Endodermal cell (in vitro differentiated cells): Measurements from ENCODE around the gene GPHA2. TPM values are rescaled to one million over a fixed set of nuclear protein-coding genes. Genes with fewer than 3 reads are reported as not detected.

Source experiments
- DNase-seq: peaks from one replicate; pipeline ENCODE4 v3.0.0-alpha.2; 2017
- H3K27ac ChIP-seq: 2 replicates; pipeline ENCODE4 v1.5.1; 2013; ENCODE audit warnings: mild to moderate bottlenecking, low read depth, low read length, moderate library complexity
- H3K27me3 ChIP-seq: 2 replicates; pipeline ENCODE4 v1.6.1; 2013; ENCODE audit warnings: mild to moderate bottlenecking, low read length, moderate library complexity; ENCODE audit not compliant: insufficient read depth, control insufficient read depth, poor library complexity, severe bottlenecking
- H3K36me3 ChIP-seq: 2 replicates; pipeline ENCODE4 v1.7.0; 2013; ENCODE audit warnings: mild to moderate bottlenecking, low read length, moderate library complexity; ENCODE audit not compliant: control insufficient read depth, insufficient read depth
- H3K4me1 ChIP-seq: one replicate; pipeline ENCODE4 v1.7.0; 2013; ENCODE audit warnings: low read length; ENCODE audit not compliant: control insufficient read depth, insufficient read depth
- H3K4me3 ChIP-seq: 2 replicates; pipeline ENCODE4 v1.5.1; 2013; ENCODE audit warnings: mild to moderate bottlenecking, low read length, moderate library complexity
- H3K9ac ChIP-seq: 2 replicates; pipeline ENCODE4 v1.6.1; 2013; ENCODE audit warnings: mild to moderate bottlenecking, low read length, moderate library complexity; ENCODE audit not compliant: poor library complexity, severe bottlenecking; ENCODE audit errors: extremely low read depth
- H3K9me3 ChIP-seq: 2 replicates; pipeline ENCODE4 v1.6.1; 2013; ENCODE audit warnings: mild to moderate bottlenecking, low read length, moderate library complexity; ENCODE audit not compliant: control insufficient read depth
- H3K27ac Mint-ChIP-seq: 2 replicates; pipeline ENCODE4 v1.8.0; 2020; ENCODE audit warnings: mixed read lengths
- H3K27me3 Mint-ChIP-seq: 2 replicates; pipeline ENCODE4 v1.8.0; 2021; ENCODE audit warnings: mild to moderate bottlenecking, mixed read lengths; ENCODE audit not compliant: insufficient read depth
- H3K36me3 Mint-ChIP-seq: 2 replicates; pipeline ENCODE4 v1.8.0; 2020; ENCODE audit warnings: low read depth, mixed read lengths
- H3K4me1 Mint-ChIP-seq: 2 replicates; pipeline ENCODE4 v1.8.0; 2020; ENCODE audit warnings: mixed read lengths
- H3K4me3 Mint-ChIP-seq: 2 replicates; pipeline ENCODE4 v1.8.0; 2020; ENCODE audit warnings: mild to moderate bottlenecking, moderate library complexity, mixed read lengths
- H3K9me3 Mint-ChIP-seq: 2 replicates; pipeline ENCODE4 v1.8.0; 2020; ENCODE audit warnings: mild to moderate bottlenecking, mixed read lengths
- WGBS, 2 experiments: methylation state at CpG; one replicate each; pipeline versions ENCODE4 v1.1.5 to v1.1.7; 2013; ENCODE audit warnings: missing lambda C conversion rate in 2 of 2, mixed read lengths in 1 of 2; ENCODE audit not compliant: insufficient coverage in 1 of 2, insufficient read length in 1 of 2; 5-methylcytosine and 5-hydroxymethylcytosine counted together
- total RNA-seq, 2 donors: library from RNA; stranded (reverse); fragmentation: NEBNext Ultra II Directional in 1 of 2; extraction: Animal tissue kit (Norgen Biotek cat#: 25700) in 1 of 2; gene quantifications; 2 replicates in 1 of 2; 3 replicates in 1 of 2; pipeline ENCODE4 v1.2.1, GENCODE V29; 2021
- TF ChIP-seq, protein P1 (sequence below): fragments of 200-600 bp; sonication (generic); conservative IDR thresholded peaks from 2 replicates; pipeline ENCODE4 v1.5.0; 2021; ENCODE audit warnings: antibody characterized with exemption, mild to moderate bottlenecking

The GPHA2 gene
- total RNA-seq, 2 donors from 2014 or later, result 0.77 TPM; not detected in 1

DNA sequence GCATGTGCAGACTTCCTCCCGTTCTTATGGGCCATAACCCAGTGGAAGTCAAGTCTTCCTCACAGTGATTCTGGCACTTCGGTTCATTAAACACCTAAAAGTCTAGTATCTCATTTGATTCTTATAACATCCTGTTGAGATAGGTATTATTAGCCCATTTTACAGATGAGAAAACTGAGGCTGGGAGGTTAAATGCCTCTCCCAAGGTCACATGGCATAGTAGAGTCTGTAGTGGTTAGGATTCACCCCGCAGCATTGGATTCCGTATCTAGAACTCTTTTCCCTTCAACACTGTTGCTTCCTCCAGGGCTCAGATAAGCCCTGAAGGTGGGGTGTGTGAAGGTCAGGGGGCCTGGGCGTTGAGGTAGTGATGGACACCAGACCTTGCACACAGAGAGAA, 3.4 kb downstream of the GPHA2 start:
- TF ChIP-seq, protein P1, sequence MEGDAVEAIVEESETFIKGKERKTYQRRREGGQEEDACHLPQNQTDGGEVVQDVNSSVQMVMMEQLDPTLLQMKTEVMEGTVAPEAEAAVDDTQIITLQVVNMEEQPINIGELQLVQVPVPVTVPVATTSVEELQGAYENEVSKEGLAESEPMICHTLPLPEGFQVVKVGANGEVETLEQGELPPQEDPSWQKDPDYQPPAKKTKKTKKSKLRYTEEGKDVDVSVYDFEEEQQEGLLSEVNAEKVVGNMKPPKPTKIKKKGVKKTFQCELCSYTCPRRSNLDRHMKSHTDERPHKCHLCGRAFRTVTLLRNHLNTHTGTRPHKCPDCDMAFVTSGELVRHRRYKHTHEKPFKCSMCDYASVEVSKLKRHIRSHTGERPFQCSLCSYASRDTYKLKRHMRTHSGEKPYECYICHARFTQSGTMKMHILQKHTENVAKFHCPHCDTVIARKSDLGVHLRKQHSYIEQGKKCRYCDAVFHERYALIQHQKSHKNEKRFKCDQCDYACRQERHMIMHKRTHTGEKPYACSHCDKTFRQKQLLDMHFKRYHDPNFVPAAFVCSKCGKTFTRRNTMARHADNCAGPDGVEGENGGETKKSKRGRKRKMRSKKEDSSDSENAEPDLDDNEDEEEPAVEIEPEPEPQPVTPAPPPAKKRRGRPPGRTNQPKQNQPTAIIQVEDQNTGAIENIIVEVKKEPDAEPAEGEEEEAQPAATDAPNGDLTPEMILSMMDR, result no peak

DNA sequence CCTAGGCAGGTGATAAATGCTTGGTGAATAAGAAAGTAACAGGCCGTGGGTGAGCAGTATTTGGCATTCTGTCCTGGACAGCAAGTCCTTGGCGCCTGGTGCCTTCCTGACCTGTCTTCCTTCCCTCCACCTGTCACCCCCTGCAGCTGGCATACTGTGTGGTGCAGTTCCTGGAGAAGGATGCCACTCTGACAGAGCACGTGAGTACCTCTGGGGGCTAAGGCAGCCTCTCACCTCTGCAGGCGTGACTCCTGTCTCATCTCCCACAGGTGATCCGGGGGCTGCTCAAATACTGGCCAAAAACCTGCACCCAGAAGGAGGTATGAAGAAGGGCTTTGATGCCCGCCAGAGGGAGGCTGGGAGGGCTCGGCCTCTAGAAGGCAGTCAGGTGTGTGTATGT, 4.4 kb downstream of the GPHA2 start:
- WGBS, 2 experiments, result 91 to 93% methylated on average over 3 to 6 of the region's 7 CpGs
- Mint-ChIP-seq H3K27ac (no peak overlapping the region), H3K4me1 (peaks cover 9% of the 10 kb centered on the region), H3K36me3 (no peaks in the 10 kb centered on the region), H3K27me3 (peaks cover 4% of the 10 kb centered on the region), H3K9me3 (no peaks in the 10 kb centered on the region), H3K4me3 (no peak overlapping the region)
- no peaks in the 10 kb centered on the region for H3K36me3 ChIP-seq
- peaks cover 2% of the 10 kb centered on the region for H3K27me3 ChIP-seq
- H3K9me3 ChIP-seq, result no peaks in the 10 kb centered on the region
- no peaks in the 10 kb centered on the region for H3K4me1 ChIP-seq
- TF ChIP-seq, protein P1, result no peak
- H3K27ac ChIP-seq, result no peak overlapping the region
- no peak for DNase-seq
- no peak overlapping the region for H3K4me3 ChIP-seq
- no peak overlapping the region for H3K9ac ChIP-seq

More for the DNA sequence above, 3.4 kb downstream of the GPHA2 start:
- Mint-ChIP-seq H3K36me3 (no peaks in the 10 kb centered on the region), H3K27ac (no peak overlapping the region), H3K27me3 (peaks cover 3% of the 10 kb centered on the region), H3K4me1 (peaks cover 9% of the 10 kb centered on the region), H3K4me3 (no peak overlapping the region), H3K9me3 (no peaks in the 10 kb centered on the region)
- 82 to 92% methylated on average over 2 to 4 of the region's 5 CpGs for WGBS, 2 experiments
- Histone ChIP-seq H3K4me3 (no peak overlapping the region), H3K4me1 (no peaks in the 10 kb centered on the region), H3K9me3 (no peaks in the 10 kb centered on the region), H3K9ac (no peak overlapping the region), H3K36me3 (no peaks in the 10 kb centered on the region), H3K27ac (no peak overlapping the region), H3K27me3 (no peaks in the 10 kb centered on the region)
- DNase-seq, result no peak

GRCh38 chr11:64930340-64930739, 5.4 kb downstream of the GPHA2 start:
- no peak overlapping the region for H3K27ac ChIP-seq
- Mint-ChIP-seq H3K4me1 (peaks cover 2% of the 10 kb centered on the region), H3K27me3 (peaks cover 14% of the 10 kb centered on the region), H3K4me3 (no peak overlapping the region), H3K9me3 (no peaks in the 10 kb centered on the region), H3K27ac (no peak overlapping the region), H3K36me3 (no peaks in the 10 kb centered on the region)
- H3K9me3 ChIP-seq, result no peaks in the 10 kb centered on the region
- 94 to 98% methylated on average over 5 to 6 of the region's 6 CpGs for WGBS, 2 experiments
- no peak overlapping the region for H3K9ac ChIP-seq
- TF ChIP-seq, protein P1, result no peak
- DNase-seq, result no peak
- H3K4me1 ChIP-seq, result no peaks in the 10 kb centered on the region
- no peak overlapping the region for H3K4me3 ChIP-seq
- no peaks in the 10 kb centered on the region for H3K36me3 ChIP-seq
- peaks cover 11% of the 10 kb centered on the region for H3K27me3 ChIP-seq
